ENCODE results near the gene NHLRC4.

NHLRC4 gene

GRCh38 chr16:561957-562938 lies 4.6 kb upstream of the NHLRC4 start:
- Histone ChIP-seq H3K27ac (ENCODE audit: low read length) (no peak overlapping the region), H3K4me3 (ENCODE audit: low read length in 2 of 2) (no peak overlapping the region), H3K36me3 (ENCODE audit: control insufficient read depth in 2 of 2, insufficient read depth in 2 of 2, low read length in 2 of 2) (no peaks in the 10 kb centered on the region), H3K9ac (ENCODE audit: low read length in 2 of 2) (no peak overlapping the region), H3K27me3 (ENCODE audit: control insufficient read depth in 1 of 2, insufficient read depth in 2 of 2, low read length in 2 of 2) (peaks cover 20 to 30% of the 10 kb centered on the region in 2 donors), H3K4me1 (ENCODE audit: control insufficient read depth, insufficient read depth, low read length) (peaks cover 25% of the 10 kb centered on the region), H3K9me3 (ENCODE audit: control insufficient read depth in 2 of 2, low read length in 2 of 2) (no peaks in the 10 kb centered on the region)

GRCh38 chr16:563072-563644 lies 3.6 kb upstream of the NHLRC4 start:
- Histone ChIP-seq H3K27me3 (ENCODE audit: control insufficient read depth in 1 of 2, insufficient read depth in 2 of 2, low read length in 2 of 2) (peaks cover 18 to 30% of the 10 kb centered on the region in 2 donors), H3K4me3 (ENCODE audit: low read length in 2 of 2) (no peak overlapping the region), H3K9me3 (ENCODE audit: control insufficient read depth in 2 of 2, low read length in 2 of 2) (no peaks in the 10 kb centered on the region), H3K36me3 (ENCODE audit: control insufficient read depth in 2 of 2, insufficient read depth in 2 of 2, low read length in 2 of 2) (no peaks in the 10 kb centered on the region), H3K27ac (ENCODE audit: low read length) (no peak overlapping the region), H3K9ac (ENCODE audit: low read length in 2 of 2) (no peak overlapping the region), H3K4me1 (ENCODE audit: control insufficient read depth, insufficient read depth, low read length) (peaks cover 33% of the 10 kb centered on the region)

- Histone ChIP-seq H3K9me3 (ENCODE audit: control insufficient read depth in 2 of 2, low read length in 2 of 2) (no peaks in the 10 kb centered on the region), H3K27ac (ENCODE audit: low read length) (no peak overlapping the region), H3K4me1 (ENCODE audit: control insufficient read depth, insufficient read depth, low read length) (peaks cover 44% of the 10 kb centered on the region), H3K27me3 (ENCODE audit: control insufficient read depth in 1 of 2, insufficient read depth in 2 of 2, low read length in 2 of 2) (peaks cover 9 to 17% of the 10 kb centered on the region in 2 donors), H3K36me3 (ENCODE audit: control insufficient read depth in 2 of 2, insufficient read depth in 2 of 2, low read length in 2 of 2) (no peaks in the 10 kb centered on the region), H3K9ac (ENCODE audit: low read length in 2 of 2) (no peak overlapping the region), H3K4me3 (ENCODE audit: low read length in 2 of 2) (no peak overlapping the region)
These were observed 2.0 kb upstream of the NHLRC4 start for GRCh38 chr16:564690-565418.

- peaks cover 9 to 15% of the 10 kb centered on the region in 2 donors for H3K27me3 ChIP-seq (ENCODE audit: control insufficient read depth in 1 of 2, insufficient read depth in 2 of 2, low read length in 2 of 2)
- H3K4me3 ChIP-seq (ENCODE audit: low read length in 2 of 2), result peak overlapping the region in 1 of 2 donors; percentile 8
- no peak overlapping the region for H3K27ac ChIP-seq (ENCODE audit: low read length)
- peak overlapping the region in 1 of 2 donors; percentile 5 for H3K9ac ChIP-seq (ENCODE audit: low read length in 2 of 2)
- H3K9me3 ChIP-seq (ENCODE audit: control insufficient read depth in 2 of 2, low read length in 2 of 2), result no peaks in the 10 kb centered on the region
- peaks cover 47% of the 10 kb centered on the region for H3K4me1 ChIP-seq (ENCODE audit: control insufficient read depth, insufficient read depth, low read length)
- H3K36me3 ChIP-seq (ENCODE audit: control insufficient read depth in 2 of 2, insufficient read depth in 2 of 2, low read length in 2 of 2), result no peaks in the 10 kb centered on the region
These were observed 1.1 kb upstream of the NHLRC4 start for GRCh38 chr16:565419-566330.

- Histone ChIP-seq H3K36me3 (ENCODE audit: control insufficient read depth in 2 of 2, insufficient read depth in 2 of 2, low read length in 2 of 2) (no peaks in the 10 kb centered on the region), H3K9ac (ENCODE audit: low read length in 2 of 2) (no peak overlapping the region), H3K4me1 (ENCODE audit: control insufficient read depth, insufficient read depth, low read length) (peaks cover 57% of the 10 kb centered on the region), H3K27me3 (ENCODE audit: control insufficient read depth in 1 of 2, insufficient read depth in 2 of 2, low read length in 2 of 2) (no peaks in the 10 kb centered on the region), H3K9me3 (ENCODE audit: control insufficient read depth in 2 of 2, low read length in 2 of 2) (no peaks in the 10 kb centered on the region), H3K27ac (ENCODE audit: low read length) (no peak overlapping the region), H3K4me3 (ENCODE audit: low read length in 2 of 2) (peak overlapping the region in 1 of 2 donors; percentile 62)
These were observed 810 bp downstream of the NHLRC4 start for GRCh38 chr16:567373-568256.

- no peaks in the 10 kb centered on the region for H3K36me3 ChIP-seq (ENCODE audit: control insufficient read depth in 2 of 2, insufficient read depth in 2 of 2, low read length in 2 of 2)
- peak overlapping the region; percentile 67 to 82 for H3K4me3 ChIP-seq (ENCODE audit: low read length in 2 of 2)
- peak overlapping the region; percentile 81 to 84 for H3K9ac ChIP-seq (ENCODE audit: low read length in 2 of 2)
- H3K27ac ChIP-seq (ENCODE audit: low read length), result peak overlapping the region; percentile 73
- H3K4me1 ChIP-seq (ENCODE audit: control insufficient read depth, insufficient read depth, low read length), result peaks cover 57% of the 10 kb centered on the region
- H3K9me3 ChIP-seq (ENCODE audit: control insufficient read depth in 2 of 2, low read length in 2 of 2), result no peaks in the 10 kb centered on the region
- no peaks in the 10 kb centered on the region for H3K27me3 ChIP-seq (ENCODE audit: control insufficient read depth in 1 of 2, insufficient read depth in 2 of 2, low read length in 2 of 2)
These were observed 1.8 kb downstream of the NHLRC4 start for GRCh38 chr16:568401-569258.

- Histone ChIP-seq H3K27ac (ENCODE audit: low read length) (peak within 1 kb of the TSS; percentile 73), H3K27me3 (ENCODE audit: control insufficient read depth in 1 of 2, insufficient read depth in 2 of 2, low read length in 2 of 2) (no peaks in the 10 kb centered on the region), H3K4me3 (ENCODE audit: low read length in 2 of 2) (peak within 1 kb of the TSS; percentile 70 to 82), H3K9ac (ENCODE audit: low read length in 2 of 2) (peak within 1 kb of the TSS; percentile 81 to 84), H3K36me3 (ENCODE audit: control insufficient read depth in 2 of 2, insufficient read depth in 2 of 2, low read length in 2 of 2) (no peaks in the 10 kb centered on the region), H3K4me1 (ENCODE audit: control insufficient read depth, insufficient read depth, low read length) (peaks cover 57% of the 10 kb centered on the region), H3K9me3 (ENCODE audit: control insufficient read depth in 2 of 2, low read length in 2 of 2) (no peaks in the 10 kb centered on the region)
These were observed 2.8 kb downstream of the NHLRC4 start, which contains the start of gene PIGQ for GRCh38 chr16:569445-570254. Gene PIGQ (plus strand): TSS chr16:569968. CDS start chr16:574075, 4,107 bp downstream.

- H3K4me1 ChIP-seq (ENCODE audit: control insufficient read depth, insufficient read depth, low read length), result peaks cover 29% of the 10 kb centered on the region
- no peak overlapping the region for H3K27ac ChIP-seq (ENCODE audit: low read length)
- H3K9me3 ChIP-seq (ENCODE audit: control insufficient read depth in 2 of 2, low read length in 2 of 2), result no peaks in the 10 kb centered on the region
- no peaks in the 10 kb centered on the region for H3K27me3 ChIP-seq (ENCODE audit: control insufficient read depth in 1 of 2, insufficient read depth in 2 of 2, low read length in 2 of 2)
- H3K36me3 ChIP-seq (ENCODE audit: control insufficient read depth in 2 of 2, insufficient read depth in 2 of 2, low read length in 2 of 2), result peaks cover 0 to 6% of the 10 kb centered on the region in 2 donors
- H3K9ac ChIP-seq (ENCODE audit: low read length in 2 of 2), result no peak overlapping the region
- H3K4me3 ChIP-seq (ENCODE audit: low read length in 2 of 2), result no peak overlapping the region
These were observed 6.3 kb downstream of the NHLRC4 start for GRCh38 chr16:572865-573650.

Data from stomach smooth muscle (tissue), 2 donors.